Natural killer cell treated with Interleukin-12 subunit alpha and Interleukin-12 subunit beta and Interleukin-15 and Interleukin-18, amount 100 ng/mL, for 72 hours (primary cell): ENCODE measurements around the gene RFX2. TPM values are rescaled to one million over a fixed set of nuclear protein-coding genes. Genes with fewer than 3 reads are reported as not detected.
A peak's percentile ranks its signal among the peaks of the same experiment; 100 is the strongest.

ENCODE experiments used
- ATAC-seq, 2 donors: fragments of 150-1000 bp; cut with Tn5 transposase in 1 of 2; sonication (Bioruptor Pico), chemical (Tn5 transposase) in 1 of 2; 2 replicates each; pipeline ENCODE4 v1.10.0; 2021
- DNase-seq: peaks from one replicate; pipeline ENCODE4 v3.0.0; 2022; ENCODE audit warnings: low spot score
- H3K27ac Mint-ChIP-seq, 2 donors: 1 replicate in 1 of 2; 2 replicates in 1 of 2; pipeline ENCODE4 v1.8.0; 2022; ENCODE audit warnings: mixed read lengths in 2 of 2, mild to moderate bottlenecking in 1 of 2, moderate library complexity in 1 of 2
- H3K27me3 Mint-ChIP-seq, 2 donors: 1 replicate in 1 of 2; 2 replicates in 1 of 2; pipeline ENCODE4 v1.8.0; 2022; ENCODE audit warnings: mixed read lengths in 2 of 2
- H3K36me3 Mint-ChIP-seq: one replicate; pipeline ENCODE4 v1.8.0; 2022; ENCODE audit warnings: mixed read lengths
- H3K4me1 Mint-ChIP-seq, 2 donors: 1 replicate in 1 of 2; 2 replicates in 1 of 2; pipeline ENCODE4 v1.8.0; 2022; ENCODE audit warnings: low read depth in 2 of 2, mixed read lengths in 2 of 2, mild to moderate bottlenecking in 1 of 2
- H3K4me3 Mint-ChIP-seq: one replicate; pipeline ENCODE4 v1.8.0; 2022; ENCODE audit warnings: mixed read lengths
- H3K9me3 Mint-ChIP-seq: 2 replicates; pipeline ENCODE4 v1.8.0; 2022; ENCODE audit warnings: mixed read lengths
- total RNA-seq, 2 donors: library from RNA; stranded (reverse); gene quantifications; one replicate each; pipeline ENCODE4 v1.2.3, GENCODE V29; 2022

The RFX2 gene
- total RNA-seq, 2 donors from 2014 or later: 6.6 to 6.9 TPM

GRCh38 chr19:5948752-5949564, 161.3 kb downstream of the RFX2 start:
- Mint-ChIP-seq H3K36me3 (peaks cover 5% of the 10 kb centered on the region), H3K4me1 (peaks cover 61 to 64% of the 10 kb centered on the region in 2 donors), H3K27ac (peak overlapping the region; percentile 58 to 77), H3K4me3 (peak overlapping the region; percentile 20), H3K27me3 (no peaks in the 10 kb centered on the region), H3K9me3 (no peaks in the 10 kb centered on the region)
- ATAC-seq: peak in 1 of 2 donors; percentile 25
- DNase-seq: no peak

GRCh38 chr19:5947435-5947834, 162.9 kb downstream of the RFX2 start:
- H3K27ac Mint-ChIP-seq: peak overlapping the region; percentile 21 to 51
- DNase-seq (no peak), ATAC-seq (no peak)
- peaks cover 5% of the 10 kb centered on the region for H3K36me3 Mint-ChIP-seq
- H3K9me3 Mint-ChIP-seq: no peaks in the 10 kb centered on the region
- no peaks in the 10 kb centered on the region for H3K27me3 Mint-ChIP-seq
- no peak overlapping the region for H3K4me3 Mint-ChIP-seq
- peaks cover 46 to 53% of the 10 kb centered on the region in 2 donors for H3K4me1 Mint-ChIP-seq

- ATAC-seq (peak in 1 of 2 donors; percentile 45), DNase-seq (no peak)
- no peaks in the 10 kb centered on the region for H3K9me3 Mint-ChIP-seq
- no peaks in the 10 kb centered on the region for H3K36me3 Mint-ChIP-seq
- H3K27ac Mint-ChIP-seq: no peak overlapping the region
- H3K4me3 Mint-ChIP-seq: no peak overlapping the region
- H3K27me3 Mint-ChIP-seq: no peaks in the 10 kb centered on the region
- H3K4me1 Mint-ChIP-seq: peaks cover 16 to 30% of the 10 kb centered on the region in 2 donors
These were observed 166.7 kb downstream of the RFX2 start for GRCh38 chr19:5943623-5944022.

Other genes with a start within 250 kb of the RFX2 start
- not detected for gene FUT5, start 240.0 kb downstream of the RFX2 start, total RNA-seq
- gene NDUFA11, start 206.7 kb downstream of the RFX2 start, total RNA-seq: 100 to 1,000 TPM; 170 to 189 TPM
- gene VMAC, start 205.6 kb downstream of the RFX2 start, total RNA-seq: 1 to 10 TPM; 4.4 to 6.7 TPM
- gene CAPS, start 196.2 kb downstream of the RFX2 start, total RNA-seq: 1 to 10 TPM; 7.6 to 8.6 TPM
- gene RANBP3, start 132.4 kb downstream of the RFX2 start, total RNA-seq: 100 to 1,000 TPM in 1 of 2 donors, 10 to 100 TPM in 1; 96.5 to 119 TPM
- not detected for gene ACSBG2, start 25.2 kb upstream of the RFX2 start, total RNA-seq
- 100 to 1,000 TPM in 1 of 2 donors, 10 to 100 TPM in 1; 44.7 to 104 TPM for gene MLLT1, start 169.5 kb upstream of the RFX2 start, total RNA-seq
- not detected for gene ACER1, start 223.1 kb upstream of the RFX2 start, total RNA-seq